ENCODE data around the gene KDM4E.

KDM4E gene

DNA sequence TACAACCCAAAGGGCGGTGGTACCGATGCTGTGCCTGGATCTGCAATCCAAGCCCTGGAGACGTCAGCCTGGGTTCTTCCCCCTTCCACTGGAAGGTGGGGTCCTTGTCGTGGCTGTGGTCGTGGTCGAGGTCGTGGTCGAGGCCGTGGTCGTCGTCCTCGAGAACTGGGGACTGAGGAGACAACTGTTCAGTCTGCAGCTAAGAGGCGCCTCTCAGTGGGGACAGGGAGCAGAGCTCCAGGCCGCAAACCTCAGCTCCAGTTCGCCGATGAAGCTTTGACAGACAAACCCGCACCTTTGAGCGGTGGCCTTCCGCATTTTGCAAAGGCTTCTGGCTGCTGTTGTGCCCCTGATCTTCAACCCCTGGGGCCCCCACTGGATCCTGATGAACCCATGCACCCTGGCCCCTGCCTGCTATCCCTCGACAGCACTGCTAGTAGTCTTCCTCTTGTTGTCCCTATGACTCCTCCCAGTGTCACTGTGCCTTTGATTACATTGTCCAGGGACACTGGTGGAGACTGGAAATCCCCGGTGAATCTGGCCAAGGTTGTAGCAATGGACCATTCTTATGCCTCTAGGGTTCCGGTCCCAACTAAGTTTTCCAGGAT, 25.6 kb downstream of the KDM4E start:
- no peak for DNase-seq (ENCODE audit: low read depth in 1 of 2, low spot score in 1 of 2)

DNA sequence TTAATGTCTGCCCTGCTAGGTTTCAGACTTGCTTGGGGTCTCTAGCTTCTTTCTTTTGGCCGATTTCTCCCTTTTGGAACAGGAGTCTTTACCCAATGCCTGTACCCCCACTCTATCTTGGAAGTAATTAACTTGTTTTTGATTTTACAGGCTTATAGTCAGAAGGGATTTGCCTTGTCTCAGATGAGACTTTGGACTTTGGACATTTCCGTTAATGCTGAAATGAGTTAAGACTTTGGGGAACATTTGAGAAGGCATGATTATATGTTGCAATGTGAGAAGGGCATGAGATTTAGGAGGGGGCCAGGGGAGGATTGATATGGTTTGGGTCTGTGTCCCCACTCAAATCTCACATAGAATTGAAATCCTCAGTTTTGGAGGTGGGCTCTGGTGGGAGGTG, 29.3 kb downstream of the KDM4E start:
- DNase-seq (ENCODE audit: low read depth in 1 of 2, low spot score in 1 of 2) = no peak

DNA sequence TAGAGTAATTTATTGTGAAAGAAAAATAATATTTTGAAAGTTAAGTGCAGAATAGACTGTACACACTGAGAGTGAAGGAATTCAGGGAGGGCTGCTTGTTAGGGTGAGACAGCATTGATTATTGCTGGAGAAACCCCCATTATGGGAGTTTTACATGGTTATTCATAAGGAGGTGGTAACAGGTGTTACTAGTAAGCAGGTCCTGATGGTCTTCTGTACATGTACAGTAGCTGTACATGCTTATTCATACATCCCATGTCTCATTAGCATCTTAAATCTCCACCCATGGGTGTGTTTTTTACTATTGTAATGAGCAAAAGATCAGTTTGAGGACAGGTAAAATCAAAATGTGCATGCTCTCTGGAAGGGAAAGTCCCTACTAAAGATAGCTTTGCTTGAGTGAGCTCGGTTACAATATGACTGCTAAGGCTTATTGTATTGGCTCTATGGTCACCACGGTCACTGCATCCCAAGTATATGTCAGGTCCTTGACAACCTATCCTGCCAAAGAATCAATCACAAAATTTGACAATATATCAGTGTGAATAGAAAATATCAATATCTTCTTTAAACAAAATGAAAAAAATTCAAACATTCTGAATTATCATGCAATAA, 30.3 kb downstream of the KDM4E start:
- DNase-seq (ENCODE audit: low read depth in 1 of 2, low spot score in 1 of 2) = no peak

DNA sequence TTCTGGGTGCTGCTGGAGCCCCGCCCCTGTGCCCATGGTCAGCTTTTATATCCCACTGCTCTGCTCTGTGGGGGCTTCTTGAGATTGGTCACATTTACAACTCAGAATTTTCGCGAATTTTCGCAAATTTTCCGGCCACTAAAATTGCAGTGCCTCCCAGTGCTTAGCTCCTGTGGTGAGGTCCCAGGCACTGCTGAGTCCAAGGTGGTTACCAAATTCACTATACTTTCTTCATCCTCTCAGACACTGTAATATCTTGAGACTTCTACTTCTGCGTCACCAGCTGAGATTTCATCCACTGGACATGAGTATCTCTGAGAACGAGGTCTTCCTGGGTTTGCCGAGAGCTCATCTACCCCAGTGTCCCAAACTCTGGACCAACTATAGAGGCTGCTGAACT, 32.9 kb downstream of the KDM4E start:
- DNase-seq (ENCODE audit: low read depth in 1 of 2, low spot score in 1 of 2) = no peak

DNA sequence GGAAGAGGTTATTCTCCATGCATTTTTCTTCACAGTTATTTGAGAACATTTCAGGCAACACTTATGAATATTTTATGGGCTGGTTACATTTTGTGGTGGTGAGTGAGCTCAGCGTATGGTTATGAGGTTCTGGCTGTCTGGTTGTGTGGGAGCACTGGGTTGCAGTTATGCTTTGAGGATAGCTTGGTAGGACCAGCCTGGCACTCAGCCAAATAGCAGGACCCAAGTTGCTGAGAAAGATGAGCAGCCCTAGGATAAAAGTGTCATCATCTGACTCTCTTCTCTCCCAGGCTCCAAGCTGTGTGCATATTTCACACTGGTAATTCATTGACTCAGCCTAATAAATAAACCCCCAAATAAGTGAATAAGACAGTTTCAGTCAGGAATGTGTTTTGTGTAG, 33.6 kb downstream of the KDM4E start:
- DNase-seq (ENCODE audit: low read depth in 1 of 2, low spot score in 1 of 2) = no peak

DNA sequence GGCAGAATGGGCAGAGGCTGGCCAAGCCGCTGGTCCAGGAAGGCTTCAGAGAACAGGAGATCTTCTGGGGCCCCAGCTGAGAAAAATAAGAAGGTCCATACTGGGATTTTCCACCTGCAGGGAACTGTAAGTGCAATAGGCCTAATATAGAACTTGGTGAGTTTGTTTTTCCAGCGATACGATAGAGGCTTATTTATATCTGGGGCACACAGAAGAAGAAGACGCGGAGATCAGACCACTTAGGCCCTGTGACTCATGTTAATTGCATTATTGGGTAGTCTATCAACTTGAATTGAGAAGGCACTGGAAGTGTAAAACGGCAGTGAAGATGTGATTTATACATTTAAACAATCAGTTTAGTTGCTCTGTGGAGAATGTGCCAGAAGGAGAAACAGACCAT, 34.0 kb downstream of the KDM4E start:
- no peak for DNase-seq (ENCODE audit: low read depth in 1 of 2, low spot score in 1 of 2)

DNA sequence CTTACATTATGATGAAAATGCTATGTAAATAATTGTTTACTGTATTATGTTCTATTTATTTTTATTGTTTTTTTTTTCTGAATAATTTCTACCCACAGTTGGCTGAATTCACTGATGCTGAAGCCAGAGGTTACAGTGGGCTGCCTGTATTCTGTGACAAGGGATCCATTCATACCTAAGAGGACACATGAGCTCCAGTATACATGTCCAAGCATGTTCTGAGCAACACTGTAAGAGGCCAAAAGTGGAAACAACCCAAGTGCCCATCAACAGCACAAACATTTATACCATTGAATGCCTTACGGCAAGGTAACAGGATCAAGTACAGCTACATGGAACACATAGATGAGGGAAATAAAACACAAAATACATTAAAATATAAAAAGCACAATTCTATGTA, 40.3 kb downstream of the KDM4E start:
- DNase-seq (ENCODE audit: low read depth in 1 of 2, low spot score in 1 of 2) = no peak

DNA sequence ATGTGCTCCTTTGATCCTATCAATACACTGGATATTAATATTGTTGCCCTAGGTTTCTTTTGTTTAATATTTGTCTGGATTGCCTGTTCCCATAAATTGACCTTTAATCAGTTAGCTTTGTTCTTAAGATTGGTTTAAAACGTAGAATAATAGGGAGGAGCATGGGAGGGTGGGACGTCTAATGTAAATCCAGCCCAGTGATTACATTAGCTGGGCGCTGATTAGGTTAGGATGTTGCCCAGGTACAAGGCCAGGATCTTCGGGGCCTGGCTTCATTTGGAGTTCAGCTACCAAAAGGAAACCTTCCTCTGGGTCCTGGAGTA, 41.6 kb downstream of the KDM4E start, which contains the start of gene SRSF8:
Gene SRSF8, plus strand, starts transcription at position 204 of the 323 bp plus-strand sequence. CDS start 308 bp downstream, outside the sequence.
- DNase-seq (ENCODE audit: low read depth in 1 of 2, low spot score in 1 of 2) = no peak

DNA sequence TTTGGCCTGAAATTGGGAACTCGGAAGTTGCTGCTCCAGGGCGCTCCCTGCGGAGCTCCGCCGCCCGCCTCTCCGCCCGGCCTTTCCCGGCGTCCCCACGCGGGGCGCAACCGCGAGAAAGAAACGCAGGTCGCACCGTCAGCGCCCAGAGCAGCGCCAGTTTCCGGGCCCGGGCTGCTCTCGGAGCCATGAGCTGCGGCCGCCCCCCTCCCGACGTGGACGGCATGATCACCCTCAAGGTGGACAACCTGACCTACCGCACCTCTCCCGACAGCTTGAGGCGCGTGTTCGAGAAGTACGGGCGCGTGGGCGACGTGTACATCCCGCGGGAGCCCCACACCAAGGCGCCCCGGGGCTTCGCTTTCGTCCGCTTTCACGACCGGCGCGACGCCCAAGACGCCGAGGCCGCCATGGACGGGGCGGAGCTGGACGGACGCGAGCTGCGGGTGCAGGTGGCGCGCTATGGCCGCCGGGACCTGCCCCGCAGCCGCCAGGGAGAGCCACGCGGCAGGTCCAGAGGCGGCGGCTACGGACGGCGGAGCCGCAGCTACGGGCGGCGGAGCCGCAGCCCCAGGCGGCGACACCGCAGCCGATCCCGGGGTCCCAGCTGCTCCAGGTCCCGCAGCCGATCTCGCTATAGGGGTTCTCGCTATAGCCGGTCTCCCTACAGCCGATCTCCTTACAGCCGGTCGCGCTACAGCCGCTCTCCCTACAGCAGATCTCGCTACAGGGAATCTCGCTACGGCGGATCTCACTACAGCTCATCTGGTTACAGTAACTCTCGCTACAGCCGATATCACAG, 42.2 kb downstream of the KDM4E start:
- DNase-seq (ENCODE audit: low read depth in 1 of 2, low spot score in 1 of 2) = peak; percentile 55 to 66

DNA sequence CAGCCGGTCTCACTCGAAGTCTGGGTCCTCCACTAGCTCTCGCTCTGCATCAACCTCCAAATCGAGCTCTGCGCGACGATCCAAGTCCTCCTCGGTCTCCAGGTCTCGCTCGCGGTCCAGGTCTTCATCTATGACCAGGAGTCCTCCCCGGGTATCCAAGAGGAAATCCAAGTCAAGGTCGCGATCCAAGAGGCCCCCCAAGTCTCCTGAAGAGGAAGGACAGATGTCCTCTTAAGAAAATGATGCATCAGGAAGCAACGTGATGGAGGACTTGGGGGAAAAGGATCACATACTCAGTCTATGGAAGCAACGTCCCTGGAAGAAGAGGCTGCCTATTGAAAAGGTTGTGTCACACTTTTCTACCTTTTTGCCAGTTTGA, 42.8 kb downstream of the KDM4E start:
- DNase-seq (ENCODE audit: low read depth in 1 of 2, low spot score in 1 of 2) = no peak

DNA sequence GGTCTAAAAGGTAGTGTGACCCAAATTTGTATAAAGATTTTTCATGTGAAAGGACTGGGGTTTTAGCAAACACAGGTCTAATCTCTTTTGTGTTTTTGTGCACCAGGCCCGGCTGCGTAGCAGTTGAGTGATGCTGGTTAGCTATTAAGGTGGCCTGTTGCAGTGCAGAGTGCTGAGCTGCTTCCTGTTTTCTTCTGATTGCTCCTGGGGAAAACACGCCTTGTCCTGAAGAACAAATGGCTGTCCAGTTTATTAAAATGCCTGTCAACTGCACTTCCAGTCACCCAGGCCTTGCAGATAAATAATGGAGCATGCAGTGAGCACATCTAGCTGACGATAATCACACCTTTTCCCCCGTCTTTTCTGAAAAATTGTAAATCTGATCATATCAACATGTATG, 43.5 kb downstream of the KDM4E start:
- DNase-seq (ENCODE audit: low read depth in 1 of 2, low spot score in 1 of 2) = peak in 1 of 2 donors; percentile 67

DNA sequence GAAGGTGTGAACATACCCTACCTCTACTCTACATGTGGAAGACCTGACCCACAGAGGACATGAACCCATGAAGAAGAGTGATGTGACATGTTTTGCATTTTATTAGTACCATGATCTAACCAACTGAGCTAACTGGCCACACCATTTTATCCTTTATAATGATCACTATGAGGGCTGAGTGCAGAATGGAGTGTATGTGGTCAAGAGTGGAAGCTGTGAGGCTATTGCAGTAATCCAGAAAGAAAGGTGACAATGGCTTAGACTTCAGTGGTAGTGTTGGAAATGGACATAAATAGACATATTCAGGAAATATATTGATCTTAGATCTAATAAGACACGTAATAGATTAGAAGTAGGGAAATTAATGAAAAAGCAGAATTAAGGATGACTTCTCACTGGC, 45.4 kb downstream of the KDM4E start:
- no peak for DNase-seq (ENCODE audit: low read depth in 1 of 2, low spot score in 1 of 2)

DNA sequence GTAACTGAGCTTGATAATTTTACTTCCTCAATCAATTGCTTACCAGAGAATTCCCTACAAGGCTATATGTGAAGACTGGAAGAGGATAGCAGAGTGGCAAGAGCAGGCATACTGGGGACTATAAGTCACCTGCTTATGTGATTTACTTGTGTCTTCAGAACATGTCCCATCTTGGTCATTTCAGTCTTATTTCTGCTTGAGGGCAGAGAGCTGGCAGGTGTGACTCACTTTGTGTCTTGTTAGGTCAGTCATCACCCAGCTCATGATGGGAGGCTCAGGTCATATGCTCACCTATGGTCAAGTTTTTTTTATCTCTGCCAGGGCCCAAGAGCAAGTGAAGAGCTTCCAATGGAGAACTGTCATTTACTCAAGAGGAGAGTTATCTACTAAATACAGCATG, 47.9 kb downstream of the KDM4E start:
- DNase-seq (ENCODE audit: low read depth in 1 of 2, low spot score in 1 of 2) = no peak

DNA sequence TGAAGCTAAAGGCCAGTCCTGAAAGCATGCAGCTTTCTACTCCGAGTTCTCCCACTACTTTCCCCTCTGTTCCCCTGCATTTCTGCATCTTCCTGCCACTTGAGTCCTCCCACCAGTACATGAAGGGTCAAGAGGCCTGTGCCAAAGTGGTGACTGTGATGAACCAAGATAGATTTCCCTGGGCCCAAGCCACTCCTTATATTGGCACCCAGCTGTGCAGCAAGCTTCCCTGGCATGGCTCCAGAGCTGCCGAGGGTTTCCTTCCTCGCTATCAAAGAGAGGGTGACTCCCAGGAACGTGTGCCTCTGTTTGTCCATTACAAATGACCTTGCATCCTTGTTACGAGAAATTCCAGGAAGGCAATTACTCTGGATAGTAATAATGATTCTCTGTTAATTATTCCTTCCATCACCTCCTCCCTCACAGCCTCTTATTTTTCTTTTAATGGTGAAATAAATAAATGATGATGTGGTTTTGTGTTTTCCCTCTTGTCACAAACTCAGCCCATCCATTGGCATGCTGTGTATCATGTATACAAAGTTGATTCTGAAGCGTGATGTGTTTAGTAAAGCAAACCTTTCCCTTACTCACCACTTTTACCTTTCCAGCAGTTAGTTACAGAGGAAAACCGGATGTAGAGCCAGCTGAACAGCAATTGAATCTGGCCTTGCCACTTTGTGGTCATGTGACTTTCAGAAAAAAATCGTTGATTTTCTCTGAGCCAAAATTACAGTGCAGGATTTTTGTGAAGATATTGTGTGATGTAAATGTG, 49.9 kb downstream of the KDM4E start:
- no peak for DNase-seq (ENCODE audit: low read depth in 1 of 2, low spot score in 1 of 2)

DNA sequence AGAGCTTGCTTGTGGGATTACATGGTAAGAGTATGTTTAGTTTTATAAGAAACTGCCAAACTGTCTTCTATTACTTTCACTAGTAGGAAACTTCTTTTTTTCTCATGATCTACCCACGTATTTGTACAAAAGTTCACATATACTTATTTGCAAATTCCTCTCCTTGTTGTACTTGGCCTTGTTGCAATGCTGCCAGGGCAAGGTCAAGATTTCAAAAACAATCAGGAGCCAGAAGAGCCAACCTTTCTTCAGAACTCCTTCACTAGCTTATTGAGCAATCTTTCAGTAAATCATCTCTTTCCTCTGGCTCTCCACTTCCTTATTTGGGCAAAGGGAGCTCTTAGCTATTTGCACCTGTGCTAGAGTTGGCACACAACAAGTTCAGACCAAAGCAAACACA, 51.4 kb downstream of the KDM4E start:
- DNase-seq (ENCODE audit: low read depth in 1 of 2, low spot score in 1 of 2) = no peak

DNA sequence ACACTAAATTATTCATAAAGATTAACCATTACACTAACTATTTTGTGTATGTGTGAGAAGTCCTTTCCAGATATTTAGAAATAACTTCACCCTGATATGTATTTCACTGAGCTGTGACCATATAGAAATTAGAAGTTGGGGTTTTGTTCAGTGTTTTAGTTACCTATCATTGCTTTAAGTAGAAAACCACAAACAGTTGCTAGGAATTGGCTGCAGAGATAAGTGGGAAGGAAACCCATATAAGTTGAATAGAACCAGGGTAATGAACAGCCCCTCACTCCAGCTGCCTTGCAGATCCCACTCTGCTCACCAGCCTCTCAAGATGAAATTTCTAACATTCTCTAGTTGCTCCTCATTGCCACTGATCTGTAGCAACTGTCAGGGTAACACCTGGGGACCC, 51.9 kb downstream of the KDM4E start:
- DNase-seq (ENCODE audit: low read depth in 1 of 2, low spot score in 1 of 2) = no peak
